Neuronal stem cell (in vitro differentiated cells): ENCODE results near the gene ZMYND10.

Experiments used
- DNase-seq: peaks from one replicate; pipeline ENCODE4 v3.0.0-alpha.2; 2013; ENCODE audit warnings: low spot score
- H2AFZ ChIP-seq: one replicate; pipeline ENCODE4 v1.6.1; 2013; ENCODE audit warnings: mild to moderate bottlenecking, low read length, inconsistent platforms
- H2AK5ac ChIP-seq: 2 replicates; pipeline ENCODE4 v1.6.1; 2013; ENCODE audit warnings: low read depth, mild to moderate bottlenecking, inconsistent platforms, low read length, moderate library complexity, mixed read lengths
- H2BK120ac ChIP-seq: 2 replicates; pipeline ENCODE4 v1.6.1; 2013; ENCODE audit warnings: low read depth, mild to moderate bottlenecking, inconsistent platforms, low read length, moderate library complexity, mixed read lengths
- H2BK12ac ChIP-seq: one replicate; pipeline ENCODE4 v1.6.1; 2013; ENCODE audit warnings: low read length, inconsistent platforms
- H2BK15ac ChIP-seq: 2 replicates; pipeline ENCODE4 v1.6.1; 2013; ENCODE audit warnings: mild to moderate bottlenecking, low read length, inconsistent platforms, mixed read lengths
- H2BK5ac ChIP-seq: one replicate; pipeline ENCODE4 v1.6.1; 2013; ENCODE audit warnings: inconsistent platforms, mild to moderate bottlenecking, low read length, moderate library complexity
- H3K14ac ChIP-seq: one replicate; pipeline ENCODE4 v1.6.1; 2013; ENCODE audit warnings: low read length, inconsistent platforms
- H3K18ac ChIP-seq: 2 replicates; pipeline ENCODE4 v1.6.1; 2013; ENCODE audit warnings: low read length, inconsistent platforms
- H3K23ac ChIP-seq: 2 replicates; pipeline ENCODE4 v1.6.1; 2013; ENCODE audit warnings: low read depth, mild to moderate bottlenecking, mixed read lengths, low read length, inconsistent platforms; ENCODE audit not compliant: poor library complexity
- H3K27ac ChIP-seq: replicated peaks from 3 replicates; pipeline ENCODE4 v1.5.1; 2013; ENCODE audit warnings: low read length, inconsistent platforms
- H3K27me3 ChIP-seq, 3 experiments: 2 replicates each; pipeline ENCODE4 v1.6.1; 2013; ENCODE audit warnings: low read length in 3 of 3, mild to moderate bottlenecking in 2 of 3, inconsistent platforms in 1 of 3, low read depth in 1 of 3, mixed read lengths in 1 of 3, moderate library complexity in 1 of 3; ENCODE audit not compliant: control insufficient read depth in 3 of 3, insufficient read depth in 3 of 3
- H3K36me3 ChIP-seq, 2 donors: replicated peaks in 1 of 2; 2 replicates each; pipeline ENCODE4 v1.6.1; 2013; ENCODE audit warnings: low read length in 2 of 2; ENCODE audit not compliant: control insufficient read depth in 2 of 2, insufficient read depth in 2 of 2
- H3K4ac ChIP-seq: 2 replicates; pipeline ENCODE4 v1.6.1; 2013; ENCODE audit warnings: inconsistent platforms, mild to moderate bottlenecking, low read length, moderate library complexity
- H3K4me1 ChIP-seq, 2 donors: 1 replicate in 1 of 2; 2 replicates in 1 of 2; pipeline ENCODE4 v1.6.1; 2013; ENCODE audit warnings: low read length in 2 of 2, low read depth in 1 of 2; ENCODE audit not compliant: control insufficient read depth in 2 of 2, insufficient read depth in 1 of 2
- H3K4me2 ChIP-seq: one replicate; pipeline ENCODE4 v1.6.1; 2013; ENCODE audit warnings: mild to moderate bottlenecking, low read length, inconsistent platforms; ENCODE audit not compliant: insufficient read depth, poor library complexity, severe bottlenecking
- H3K4me3 ChIP-seq, 2 donors: 2 replicates each; pipeline ENCODE4 v1.5.1; 2013; ENCODE audit warnings: low read length in 2 of 2, mild to moderate bottlenecking in 2 of 2, inconsistent platforms in 1 of 2, moderate library complexity in 1 of 2
- H3K79me1 ChIP-seq: one replicate; pipeline ENCODE4 v1.6.1; 2013; ENCODE audit warnings: low read depth, mild to moderate bottlenecking, inconsistent platforms, low read length, moderate library complexity
- H3K9ac ChIP-seq: one replicate; pipeline ENCODE4 v1.6.1; 2013; ENCODE audit warnings: mild to moderate bottlenecking, low read depth, low read length, inconsistent platforms; ENCODE audit not compliant: poor library complexity
- H3K9me3 ChIP-seq, 2 donors: replicated peaks in 1 of 2; 2 replicates each; pipeline versions ENCODE3 to v1.6.1; 2013; ENCODE audit warnings: low read length in 2 of 2, mild to moderate bottlenecking in 2 of 2, inconsistent platforms in 1 of 2, low read depth in 1 of 2, mixed read lengths in 1 of 2, moderate library complexity in 1 of 2; ENCODE audit not compliant: control insufficient read depth in 2 of 2, insufficient read depth in 1 of 2
- H4K8ac ChIP-seq: one replicate; pipeline ENCODE4 v1.6.1; 2013; ENCODE audit warnings: low read depth, mild to moderate bottlenecking, inconsistent platforms, low read length, moderate library complexity
- H4K91ac ChIP-seq: one replicate; pipeline ENCODE4 v1.6.1; 2013; ENCODE audit warnings: low read length, low read depth, mild to moderate bottlenecking, inconsistent platforms; ENCODE audit not compliant: poor library complexity
- WGBS, 2 donors: extraction: QIAGEN DNeasy Blood & Tissue Kit; methylation state at CpG; one replicate each; pipeline ENCODE4 v1.1.7; 2013; ENCODE audit warnings: missing lambda C conversion rate in 2 of 2, mixed read lengths in 1 of 2; ENCODE audit not compliant: insufficient read length in 2 of 2, insufficient replicate concordance in 1 of 2; ENCODE audit errors: extremely low coverage in 2 of 2; 5-methylcytosine and 5-hydroxymethylcytosine counted together

ZMYND10 gene

DNA sequence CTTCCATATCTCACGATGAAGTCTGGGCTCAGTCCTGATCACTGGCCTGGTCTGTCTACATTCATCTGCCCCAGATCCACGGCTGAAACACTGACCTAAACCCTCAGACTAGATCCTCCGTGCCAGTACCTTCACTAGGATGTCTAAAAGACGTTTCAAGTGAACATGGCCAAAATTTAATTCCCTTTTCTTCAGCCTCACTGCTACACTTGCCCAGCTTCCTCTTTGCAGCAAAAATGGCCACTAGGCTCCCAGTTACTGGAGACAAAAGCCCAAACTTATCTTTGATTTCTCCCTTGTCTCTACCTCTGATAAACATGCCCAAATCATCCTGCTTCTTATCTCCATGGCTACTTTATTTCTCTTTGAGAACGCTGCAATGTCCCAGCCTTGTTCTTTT lies 6.6 kb downstream of the ZMYND10 start:
- H3K18ac ChIP-seq = no peak overlapping the region
- H3K14ac ChIP-seq = no peak overlapping the region
- no peak overlapping the region for H2AK5ac ChIP-seq
- no peak overlapping the region for H2BK12ac ChIP-seq
- H3K9me3 ChIP-seq = peaks cover 2 to 6% of the 10 kb centered on the region in 2 donors
- H3K27ac ChIP-seq = no peak overlapping the region
- no peak overlapping the region for H2BK120ac ChIP-seq
- H3K27me3 ChIP-seq = peaks cover 16 to 50% (median 50%) of the 10 kb centered on the region in 3 experiments
- no peak overlapping the region for H4K91ac ChIP-seq
- H3K9ac ChIP-seq = no peak overlapping the region
- H4K8ac ChIP-seq = no peak overlapping the region
- H3K4ac ChIP-seq = no peak overlapping the region
- H3K79me1 ChIP-seq = peaks cover 6% of the 10 kb centered on the region
- no peak overlapping the region for H2AFZ ChIP-seq
- H3K4me1 ChIP-seq = peaks cover 13 to 14% of the 10 kb centered on the region in 2 donors
- H2BK15ac ChIP-seq = no peak overlapping the region
- no peak overlapping the region for H3K23ac ChIP-seq
- no peak for DNase-seq
- H3K36me3 ChIP-seq = peaks cover under 1 to 18% of the 10 kb centered on the region in 2 donors
- H3K4me2 ChIP-seq = no peak overlapping the region
- no peak overlapping the region for H2BK5ac ChIP-seq
- WGBS, 2 donors = no CpG with 5 or more reads among the region's 5 CpGs
- H3K4me3 ChIP-seq = no peak overlapping the region

DNA sequence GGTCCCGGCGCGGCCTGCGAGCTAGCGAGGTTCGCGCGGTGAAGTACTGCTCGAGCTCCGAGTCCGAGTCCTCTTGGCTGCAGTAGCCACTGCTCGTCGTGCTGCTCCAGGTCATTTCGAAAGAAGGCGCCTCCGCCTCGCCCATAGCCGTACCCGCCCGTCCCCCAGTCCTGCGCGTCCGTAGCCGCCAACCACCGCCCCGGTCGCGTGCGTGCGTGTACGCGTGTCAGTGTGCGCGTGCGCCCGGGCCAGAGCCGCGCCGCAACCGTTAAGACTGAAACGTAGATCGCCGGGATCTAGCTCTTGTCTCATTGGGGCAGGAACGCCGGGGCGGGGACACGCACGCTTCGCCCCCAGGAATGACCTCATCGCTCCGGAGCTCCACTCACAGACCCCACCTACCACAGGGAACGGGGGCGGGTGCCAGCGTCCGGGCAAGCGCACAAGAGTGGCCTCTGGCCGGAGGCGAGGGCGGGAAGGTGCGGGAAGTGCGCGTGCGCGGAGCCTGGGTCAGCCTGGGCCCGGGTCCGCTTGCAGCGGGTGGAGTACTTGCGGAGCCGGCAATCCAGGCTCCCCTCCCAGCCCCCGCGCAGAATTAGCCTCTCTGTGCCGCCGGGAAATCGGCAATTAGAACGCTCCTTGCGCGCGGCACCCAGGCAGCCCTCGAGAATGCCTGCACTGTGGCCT lies 8.2 kb downstream of the ZMYND10 start:
- Histone ChIP-seq H3K27me3 (peaks cover 16 to 39% (median 33%) of the 10 kb centered on the region in 3 experiments), H3K4ac (peak overlapping the region; percentile 30), H3K18ac (peak overlapping the region; percentile 99), H2BK120ac (peak overlapping the region; percentile 56), H3K14ac (no peak overlapping the region), H3K4me2 (peak overlapping the region; percentile 92), H2AFZ (peak overlapping the region; percentile 94), H2BK15ac (peak overlapping the region; percentile 72), H3K4me3 (peak overlapping the region; percentile 61 to 95), H2BK5ac (peak overlapping the region; percentile 93), H2AK5ac (peak overlapping the region; percentile 89), H3K79me1 (peaks cover 10% of the 10 kb centered on the region), H4K8ac (peak overlapping the region; percentile 76), H3K23ac (peak overlapping the region; percentile 89), H3K36me3 (peaks cover 6 to 30% of the 10 kb centered on the region in 2 donors), H3K9me3 (peaks cover 2 to 6% of the 10 kb centered on the region in 2 donors), H2BK12ac (peak overlapping the region; percentile 91), H3K9ac (peak overlapping the region; percentile 98), H3K27ac (peak overlapping the region; percentile 92), H3K4me1 (peaks cover 13 to 14% of the 10 kb centered on the region in 2 donors), H4K91ac (peak overlapping the region; percentile 97)
- no CpG with 5 or more reads among the region's 79 CpGs for WGBS, 2 donors
- DNase-seq = peak; percentile 98

DNA sequence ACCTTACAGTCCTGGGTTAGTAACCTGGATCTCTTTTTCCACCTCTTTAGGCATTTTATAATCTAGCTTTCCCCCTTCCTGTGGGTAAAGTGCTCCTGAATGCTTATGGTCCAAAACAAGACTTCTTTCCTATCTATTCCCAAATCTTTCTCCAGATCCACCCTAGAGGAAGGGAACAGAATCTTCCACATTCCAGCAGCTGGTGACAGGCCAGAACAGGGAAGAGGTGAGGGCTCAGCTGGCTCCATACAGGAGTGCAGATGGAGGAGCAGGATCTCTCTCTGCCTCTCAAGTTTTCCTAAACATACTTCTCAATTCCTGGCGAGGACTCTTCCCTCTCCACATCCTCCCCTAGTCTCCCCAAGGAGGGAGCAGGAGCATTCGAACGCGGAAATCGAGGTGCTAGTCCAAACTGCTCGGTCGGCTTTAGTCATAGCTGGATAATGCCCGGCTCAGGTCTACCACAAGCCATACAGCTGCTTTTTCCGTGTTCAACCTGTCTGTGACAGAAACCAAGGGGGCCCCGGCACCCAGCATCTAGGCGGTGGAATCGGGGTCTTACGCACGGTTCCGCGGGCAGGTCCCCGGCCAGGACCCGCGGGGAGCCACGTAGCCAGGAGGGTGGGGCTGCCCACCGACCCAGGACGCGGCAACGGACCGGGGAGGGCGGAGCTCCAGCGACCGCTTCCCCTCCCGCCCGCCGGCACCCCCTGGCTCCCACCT lies 8.9 kb downstream of the ZMYND10 start:
- no peak for DNase-seq
- H2AFZ ChIP-seq = peak overlapping the region; percentile 94
- H3K36me3 ChIP-seq = peaks cover 13 to 37% of the 10 kb centered on the region in 2 donors
- H2BK12ac ChIP-seq = peak overlapping the region; percentile 91
- peaks cover 2 to 6% of the 10 kb centered on the region in 2 donors for H3K9me3 ChIP-seq
- peak overlapping the region; percentile 61 to 95 for H3K4me3 ChIP-seq
- H3K79me1 ChIP-seq = peaks cover 10% of the 10 kb centered on the region
- peak overlapping the region; percentile 98 for H3K9ac ChIP-seq
- H2BK120ac ChIP-seq = no peak overlapping the region
- peak overlapping the region; percentile 92 for H3K4me2 ChIP-seq
- no peak overlapping the region for H3K14ac ChIP-seq
- no peak overlapping the region for H4K8ac ChIP-seq
- peak overlapping the region; percentile 30 for H3K4ac ChIP-seq
- peak overlapping the region; percentile 92 for H3K27ac ChIP-seq
- peak overlapping the region; percentile 89 for H2AK5ac ChIP-seq
- H4K91ac ChIP-seq = no peak overlapping the region
- no CpG with 5 or more reads among the region's 31 CpGs for WGBS, 2 donors
- peak overlapping the region; percentile 93 for H2BK5ac ChIP-seq
- peak overlapping the region; percentile 72 for H2BK15ac ChIP-seq
- peaks cover 15 to 32% (median 26%) of the 10 kb centered on the region in 3 experiments for H3K27me3 ChIP-seq
- peak overlapping the region; percentile 89 for H3K23ac ChIP-seq
- H3K4me1 ChIP-seq = peaks cover 13 to 14% of the 10 kb centered on the region in 2 donors
- peak overlapping the region; percentile 99 for H3K18ac ChIP-seq
